ENCODE results near the gene IL20. TPM values are rescaled to one million over a fixed set of nuclear protein-coding genes. Genes with fewer than 3 reads are reported as not detected.
A peak's percentile ranks its signal among the peaks of the same experiment; 100 is the strongest.
"Not testable (repeated sequence)": the region's sequence is repeated elsewhere in the genome, so short reads cannot be mapped to it uniquely, and the experiment has no call there.

The IL20 gene
- total RNA-seq, 1 experiment from 2014 or later: not detected

GRCh38 chr1:206842854-206843253 is 22.6 kb upstream of the IL20 start:
- DNase-seq (ENCODE audit: low read depth): no peak

GRCh38 chr1:206843626-206844025 is 21.8 kb upstream of the IL20 start:
- no peak for DNase-seq (ENCODE audit: low read depth)

GRCh38 chr1:206846487-206846886 is 18.9 kb upstream of the IL20 start:
- no peak for DNase-seq (ENCODE audit: low read depth)

GRCh38 chr1:206847337-206847834 is 18.0 kb upstream of the IL20 start:
- no peak for DNase-seq (ENCODE audit: low read depth)

GRCh38 chr1:206847946-206848345 is 17.5 kb upstream of the IL20 start:
- no peak for DNase-seq (ENCODE audit: low read depth)

GRCh38 chr1:206850401-206850800 is 15.0 kb upstream of the IL20 start:
- no peak for DNase-seq (ENCODE audit: low read depth)

- DNase-seq (ENCODE audit: low read depth): peak; percentile 32
Measured at GRCh38 chr1:206851341-206852010, 13.9 kb upstream of the IL20 start.

GRCh38 chr1:206852662-206853061 is 12.8 kb upstream of the IL20 start:
- DNase-seq (ENCODE audit: low read depth): not testable (repeated sequence)

- DNase-seq (ENCODE audit: low read depth): not testable (repeated sequence)
Measured at GRCh38 chr1:206853696-206854095, 11.7 kb upstream of the IL20 start.

- no peak for DNase-seq (ENCODE audit: low read depth)
Measured at GRCh38 chr1:206854401-206855129, 10.9 kb upstream of the IL20 start.

GRCh38 chr1:206855859-206856258 is 9.6 kb upstream of the IL20 start:
- no peak for DNase-seq (ENCODE audit: low read depth)

GRCh38 chr1:206856674-206857464 is 8.6 kb upstream of the IL20 start:
- peak; percentile 22 for DNase-seq (ENCODE audit: low read depth)

- DNase-seq (ENCODE audit: low read depth): no peak
Measured at GRCh38 chr1:206859082-206859521, 6.3 kb upstream of the IL20 start.

- no peak for DNase-seq (ENCODE audit: low read depth)
Measured at GRCh38 chr1:206860165-206860564, 5.3 kb upstream of the IL20 start.

GRCh38 chr1:206863266-206863665 is 2.2 kb upstream of the IL20 start:
- no peak for DNase-seq (ENCODE audit: low read depth)

- DNase-seq (ENCODE audit: low read depth): no peak
Measured at GRCh38 chr1:206866062-206866461, 639 bp downstream of the IL20 start.

- DNase-seq (ENCODE audit: low read depth): no peak
Measured at GRCh38 chr1:206867239-206867638, 1.8 kb downstream of the IL20 start.

GRCh38 chr1:206867716-206868115 is 2.3 kb downstream of the IL20 start:
- no peak for DNase-seq (ENCODE audit: low read depth)

GRCh38 chr1:206868264-206868663 is 2.8 kb downstream of the IL20 start:
- no peak for DNase-seq (ENCODE audit: low read depth)

GRCh38 chr1:206872139-206872538 is 6.7 kb downstream of the IL20 start:
- no peak for DNase-seq (ENCODE audit: low read depth)

- no peak for DNase-seq (ENCODE audit: low read depth)
Measured at GRCh38 chr1:206873603-206874188, 8.3 kb downstream of the IL20 start.
